HUES64 (cell line): ENCODE measurements around the gene RSU1.

ENCODE experiments used
- H3K27ac ChIP-seq: 2 replicates; pipeline ENCODE4 v1.7.0; 2013; ENCODE audit warnings: low read depth, low read length, inconsistent platforms
- H3K27me3 ChIP-seq: 2 replicates; pipeline ENCODE4 v1.6.1; 2013; ENCODE audit warnings: mild to moderate bottlenecking, low read length; ENCODE audit not compliant: insufficient read depth
- H3K36me3 ChIP-seq: 2 replicates; pipeline ENCODE4 v1.6.1; 2013; ENCODE audit warnings: mild to moderate bottlenecking, low read length; ENCODE audit not compliant: insufficient read depth
- H3K4me1 ChIP-seq: 2 replicates; pipeline ENCODE4 v1.6.1; 2013; ENCODE audit warnings: mild to moderate bottlenecking, low read length, moderate library complexity; ENCODE audit not compliant: insufficient read depth
- H3K4me3 ChIP-seq: 2 replicates; pipeline ENCODE4 v1.5.1; 2013; ENCODE audit warnings: mild to moderate bottlenecking, low read length, moderate library complexity
- H3K9ac ChIP-seq: 2 replicates; pipeline ENCODE4 v1.6.1; 2013; ENCODE audit warnings: mild to moderate bottlenecking, low read depth, low read length
- H3K9me3 ChIP-seq: 2 replicates; pipeline ENCODE4 v1.6.1; 2013; ENCODE audit warnings: low read depth, low read length; ENCODE audit not compliant: insufficient read depth
- WGBS: fragments of 150-250, 120-280 bp; methylation state at CpG from one replicate; pipeline ENCODE4 v1.1.7; 2013; ENCODE audit warnings: missing lambda C conversion rate; 5-methylcytosine and 5-hydroxymethylcytosine counted together

The RSU1 gene

GRCh38 chr10:16804123-16804522, 13.1 kb downstream of the RSU1 start:
- Histone ChIP-seq H3K27ac (no peak overlapping the region), H3K36me3 (no peaks in the 10 kb centered on the region), H3K4me1 (peaks cover 9% of the 10 kb centered on the region), H3K9me3 (no peaks in the 10 kb centered on the region), H3K9ac (no peak overlapping the region), H3K4me3 (no peak overlapping the region), H3K27me3 (no peaks in the 10 kb centered on the region)
- WGBS = 89% methylated on average over 4 of the region's 4 CpGs

GRCh38 chr10:16803464-16803863, 13.8 kb downstream of the RSU1 start:
- H3K27me3 ChIP-seq = no peaks in the 10 kb centered on the region
- H3K27ac ChIP-seq = no peak overlapping the region
- no peak overlapping the region for H3K4me3 ChIP-seq
- no peaks in the 10 kb centered on the region for H3K9me3 ChIP-seq
- peaks cover 9% of the 10 kb centered on the region for H3K4me1 ChIP-seq
- no peak overlapping the region for H3K9ac ChIP-seq
- WGBS = 92% methylated on average over 2 of the region's 2 CpGs
- H3K36me3 ChIP-seq = no peaks in the 10 kb centered on the region

- H3K4me3 ChIP-seq = no peak overlapping the region
- WGBS = 84% methylated on average over 8 of the region's 8 CpGs
- H3K27ac ChIP-seq = no peak overlapping the region
- H3K27me3 ChIP-seq = no peaks in the 10 kb centered on the region
- H3K4me1 ChIP-seq = peaks cover 9% of the 10 kb centered on the region
- no peak overlapping the region for H3K9ac ChIP-seq
- no peaks in the 10 kb centered on the region for H3K36me3 ChIP-seq
- no peaks in the 10 kb centered on the region for H3K9me3 ChIP-seq
Observed at GRCh38 chr10:16799621-16800020, 17.6 kb downstream of the RSU1 start.

- H3K4me3 ChIP-seq = no peak overlapping the region
- no peaks in the 10 kb centered on the region for H3K27me3 ChIP-seq
- H3K27ac ChIP-seq = no peak overlapping the region
- H3K4me1 ChIP-seq = peaks cover 9% of the 10 kb centered on the region
- WGBS = 95% methylated on average over 5 of the region's 5 CpGs
- H3K36me3 ChIP-seq = no peaks in the 10 kb centered on the region
- no peak overlapping the region for H3K9ac ChIP-seq
- 0 out of 2 replicates have a peak, but pooled peaks cover 3% of the 10 kb centered on the region for H3K9me3 ChIP-seq
Observed at GRCh38 chr10:16798571-16798970, 18.7 kb downstream of the RSU1 start.

- Histone ChIP-seq H3K4me3 (no peak overlapping the region), H3K27ac (no peak overlapping the region), H3K9me3 (0 out of 2 replicates have a peak, but pooled peaks cover 3% of the 10 kb centered on the region), H3K27me3 (no peaks in the 10 kb centered on the region), H3K36me3 (no peaks in the 10 kb centered on the region), H3K9ac (no peak overlapping the region), H3K4me1 (peaks cover 9% of the 10 kb centered on the region)
- 88% methylated on average over 9 of the region's 9 CpGs for WGBS
Observed at GRCh38 chr10:16795410-16796073, 21.7 kb downstream of the RSU1 start.

- whole genome bisulfite sequencing = 92% methylated on average over 1 of the region's 1 CpG
- Histone ChIP-seq H3K9ac (no peak overlapping the region), H3K27ac (no peak overlapping the region), H3K4me1 (0 out of 2 replicates have a peak, but pooled peaks cover 3% of the 10 kb centered on the region), H3K27me3 (no peaks in the 10 kb centered on the region), H3K4me3 (no peak overlapping the region), H3K36me3 (no peaks in the 10 kb centered on the region), H3K9me3 (0 out of 2 replicates have a peak, but pooled peaks cover 3% of the 10 kb centered on the region)
Observed at GRCh38 chr10:16794005-16794404, 23.2 kb downstream of the RSU1 start.

- Histone ChIP-seq H3K4me3 (no peak overlapping the region), H3K36me3 (no peaks in the 10 kb centered on the region), H3K27me3 (no peaks in the 10 kb centered on the region), H3K4me1 (0 out of 2 replicates have a peak, but pooled peaks cover 3% of the 10 kb centered on the region), H3K9ac (no peak overlapping the region), H3K9me3 (0 out of 2 replicates have a peak, but pooled peaks cover 3% of the 10 kb centered on the region), H3K27ac (no peak overlapping the region)
- 94% methylated on average over 8 of the region's 8 CpGs for WGBS
Observed at GRCh38 chr10:16792675-16793074, 24.5 kb downstream of the RSU1 start.

- Histone ChIP-seq H3K9me3 (0 out of 2 replicates have a peak, but pooled peaks cover 3% of the 10 kb centered on the region), H3K27me3 (no peaks in the 10 kb centered on the region), H3K4me3 (no peak overlapping the region), H3K9ac (no peak overlapping the region), H3K4me1 (0 out of 2 replicates have a peak, but pooled peaks cover 3% of the 10 kb centered on the region), H3K36me3 (no peaks in the 10 kb centered on the region), H3K27ac (no peak overlapping the region)
- WGBS = 88% methylated on average over 4 of the region's 4 CpGs
Observed at GRCh38 chr10:16789765-16790164, 27.5 kb downstream of the RSU1 start.

GRCh38 chr10:16789261-16789660, 28.0 kb downstream of the RSU1 start:
- WGBS = 81% methylated on average over 7 of the region's 7 CpGs
- Histone ChIP-seq H3K36me3 (no peaks in the 10 kb centered on the region), H3K27ac (no peak overlapping the region), H3K9ac (no peak overlapping the region), H3K4me1 (0 out of 2 replicates have a peak, but pooled peaks cover 3% of the 10 kb centered on the region), H3K27me3 (no peaks in the 10 kb centered on the region), H3K4me3 (no peak overlapping the region), H3K9me3 (0 out of 2 replicates have a peak, but pooled peaks cover 3% of the 10 kb centered on the region)

- Histone ChIP-seq H3K4me1 (0 out of 2 replicates have a peak, but pooled peaks cover 3% of the 10 kb centered on the region), H3K9ac (no peak overlapping the region), H3K9me3 (0 out of 2 replicates have a peak, but pooled peaks cover under 1% of the 10 kb centered on the region), H3K27me3 (no peaks in the 10 kb centered on the region), H3K36me3 (no peaks in the 10 kb centered on the region), H3K4me3 (no peak overlapping the region), H3K27ac (no peak overlapping the region)
- 95% methylated on average over 3 of the region's 3 CpGs for WGBS
Observed at GRCh38 chr10:16788778-16789177, 28.4 kb downstream of the RSU1 start.

- H3K4me3 ChIP-seq = no peak overlapping the region
- no peak overlapping the region for H3K9ac ChIP-seq
- no peaks in the 10 kb centered on the region for H3K27me3 ChIP-seq
- H3K4me1 ChIP-seq = 0 out of 2 replicates have a peak, but pooled peaks cover 3% of the 10 kb centered on the region
- WGBS = 94% methylated on average over 6 of the region's 6 CpGs
- H3K9me3 ChIP-seq = no peaks in the 10 kb centered on the region
- H3K27ac ChIP-seq = no peak overlapping the region
- no peaks in the 10 kb centered on the region for H3K36me3 ChIP-seq
Observed at GRCh38 chr10:16788125-16788524, 29.1 kb downstream of the RSU1 start.
